ENCODE measurements around the gene CDK5.

- TF ChIP-seq POLR2AphosphoS5 (IDR thresholded peaks at IDR 0.05; ENCODE audit: low read depth) (no peak), CTCF (IDR thresholded peaks at IDR 0.05; ENCODE audit: insufficient read depth, low read length) (no peak), REST (IDR thresholded peaks at IDR 0.05; ENCODE audit: insufficient replicate concordance, low read depth) (no peak), GABPA (IDR thresholded peaks at IDR 0.05; ENCODE audit: low read depth) (no peak), SPI1 (IDR thresholded peaks at IDR 0.05; ENCODE audit: borderline replicate concordance, low read depth) (no peak)
Observed at GRCh38 chr7:151060113-151060415, 2.4 kb upstream of the CDK5 start.

Measured in HL-60 (cell line).